Stimulated activated CD8-positive, alpha-beta memory T cell treated with anti-CD3 and anti-CD28 coated beads, Interleukin-2, amount 100 ng/mL, for 1 hour (primary cell): ENCODE measurements around the gene GMPR.

Source experiments
- DNase-seq, 2 donors: peaks; one replicate each; pipeline ENCODE4 v3.0.0-alpha.2; 2020; ENCODE audit warnings: low read depth in 2 of 2

GMPR gene

DNA sequence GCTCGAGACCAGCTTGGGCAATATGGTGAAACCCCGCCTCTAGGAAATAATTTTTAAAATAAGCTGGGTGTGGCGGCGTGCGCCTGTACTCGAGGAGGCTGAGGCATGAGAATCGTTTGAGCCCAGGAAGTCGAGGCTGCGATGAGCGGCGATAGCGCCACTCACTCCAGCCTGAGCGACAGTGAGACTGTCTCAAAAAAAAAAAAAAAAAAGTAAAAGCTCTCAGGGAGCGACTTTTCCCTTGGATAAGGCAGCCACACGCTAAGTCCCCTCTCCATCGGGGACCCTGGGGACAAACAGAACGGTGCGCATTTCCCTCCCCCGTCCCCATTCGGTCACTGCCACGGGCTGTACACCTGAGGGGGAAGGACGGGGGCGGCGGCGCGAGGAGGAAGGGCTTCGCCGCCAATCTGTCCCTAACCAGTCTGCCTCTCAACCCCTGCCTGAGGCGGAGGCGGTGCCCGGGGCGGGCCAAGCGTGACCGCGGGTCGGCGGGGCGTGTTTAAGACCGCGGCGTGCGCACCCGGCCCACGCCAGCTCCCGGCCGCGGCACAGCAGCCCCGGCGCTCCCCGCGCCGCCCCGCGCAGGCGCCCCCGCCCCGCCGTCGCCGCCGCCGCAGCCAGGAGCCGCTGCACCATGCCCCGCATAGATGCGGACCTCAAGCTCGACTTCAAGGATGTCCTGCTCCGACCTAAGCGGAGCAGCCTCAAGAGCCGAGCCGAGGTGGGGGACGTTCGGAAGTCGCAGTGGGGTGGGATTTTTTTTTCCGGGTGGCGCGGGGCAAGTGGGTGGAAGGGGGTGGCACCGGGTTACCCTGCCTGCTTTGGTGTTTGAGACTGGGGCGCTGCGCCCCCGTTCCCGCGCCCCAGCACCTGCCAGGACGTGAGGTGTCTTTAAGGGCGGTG is at the start of gene GMPR:
GMPR (plus strand) TSS at position 531 of the 906 bp plus-strand sequence; CDS start at position 638, 107 bp downstream.
- DNase-seq: peak; percentile 49 to 55

DNA sequence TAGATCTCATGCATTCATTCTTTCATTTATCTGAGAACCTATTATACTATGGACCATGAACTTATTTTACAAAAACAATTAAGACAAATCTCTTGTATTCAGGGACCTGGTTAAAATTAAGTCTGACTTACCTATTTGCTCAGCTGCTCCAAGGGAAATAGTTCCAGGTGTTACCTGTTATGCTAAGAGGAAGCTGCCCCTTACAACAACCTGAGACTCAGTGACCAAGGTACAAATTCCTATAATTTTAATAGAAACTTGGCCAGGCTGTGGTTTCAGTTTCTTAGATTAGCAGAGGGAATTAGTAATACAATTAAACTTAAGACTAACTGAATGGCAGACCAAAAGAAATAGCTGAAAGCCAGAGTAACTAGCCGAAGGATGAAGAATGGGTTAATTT is 48.2 kb upstream of the GMPR start:
- no peak for DNase-seq

DNA sequence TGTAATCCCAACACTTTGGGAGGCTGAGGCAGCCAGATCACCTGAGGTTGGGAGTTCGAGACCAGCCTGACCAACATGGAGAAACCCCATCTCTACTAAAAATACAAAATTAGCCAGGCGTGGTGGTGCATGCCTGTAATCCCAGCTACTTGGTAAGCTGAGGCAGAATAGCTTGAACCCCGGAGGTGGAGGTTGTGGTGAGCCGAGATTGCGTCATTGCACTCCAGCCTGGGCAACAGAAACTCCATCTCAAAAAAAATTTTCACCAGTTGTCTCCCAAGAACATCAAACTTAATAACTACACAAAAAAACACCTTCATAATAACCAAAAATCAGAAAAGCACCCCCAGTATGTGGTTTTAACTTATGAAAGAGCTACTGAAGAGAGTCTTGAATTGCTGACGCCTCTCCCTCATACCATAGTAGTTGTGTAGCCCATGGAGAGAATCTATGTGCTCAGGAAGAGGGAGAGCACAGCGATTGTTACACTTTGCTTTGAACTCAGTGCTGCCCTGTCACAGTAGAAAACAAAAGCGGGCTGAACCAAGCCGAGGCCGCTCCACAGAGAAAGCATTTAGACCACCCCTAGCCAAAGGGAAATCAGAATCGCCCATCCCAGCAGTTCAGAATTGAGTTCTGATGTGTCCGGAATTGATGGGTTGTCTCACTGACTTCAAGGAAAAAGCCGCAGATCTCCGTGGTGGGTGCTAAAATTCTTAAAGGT is 42.0 kb upstream of the GMPR start:
- no peak for DNase-seq

DNA sequence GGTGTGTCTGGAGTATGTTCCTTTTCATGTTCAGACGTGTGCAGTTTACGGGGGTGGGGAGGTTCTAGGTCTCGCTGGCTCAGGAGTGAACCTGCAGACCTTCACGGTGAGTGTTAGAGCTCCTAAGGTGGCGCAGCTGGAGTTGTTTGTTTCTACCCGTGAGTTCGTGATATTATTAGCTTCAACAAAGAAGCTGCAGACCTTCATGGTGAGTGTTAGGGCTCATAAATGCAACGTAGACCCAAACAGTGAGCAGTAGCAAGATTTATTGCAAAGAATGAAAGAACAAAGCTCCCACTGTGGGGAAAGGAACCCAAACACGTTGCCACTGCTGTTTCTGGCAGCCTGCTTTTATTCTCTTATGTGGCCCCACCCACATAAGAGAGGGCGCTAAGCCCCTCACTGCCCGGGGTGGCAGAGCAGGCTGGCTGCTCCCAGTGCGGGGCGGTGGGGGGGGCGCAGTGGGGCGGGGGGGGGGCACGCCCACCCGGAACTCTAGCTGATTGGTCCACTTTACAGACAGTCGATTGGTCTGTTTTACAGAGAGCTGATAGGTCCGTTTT is 41.3 kb upstream of the GMPR start:
- DNase-seq: no peak

DNA sequence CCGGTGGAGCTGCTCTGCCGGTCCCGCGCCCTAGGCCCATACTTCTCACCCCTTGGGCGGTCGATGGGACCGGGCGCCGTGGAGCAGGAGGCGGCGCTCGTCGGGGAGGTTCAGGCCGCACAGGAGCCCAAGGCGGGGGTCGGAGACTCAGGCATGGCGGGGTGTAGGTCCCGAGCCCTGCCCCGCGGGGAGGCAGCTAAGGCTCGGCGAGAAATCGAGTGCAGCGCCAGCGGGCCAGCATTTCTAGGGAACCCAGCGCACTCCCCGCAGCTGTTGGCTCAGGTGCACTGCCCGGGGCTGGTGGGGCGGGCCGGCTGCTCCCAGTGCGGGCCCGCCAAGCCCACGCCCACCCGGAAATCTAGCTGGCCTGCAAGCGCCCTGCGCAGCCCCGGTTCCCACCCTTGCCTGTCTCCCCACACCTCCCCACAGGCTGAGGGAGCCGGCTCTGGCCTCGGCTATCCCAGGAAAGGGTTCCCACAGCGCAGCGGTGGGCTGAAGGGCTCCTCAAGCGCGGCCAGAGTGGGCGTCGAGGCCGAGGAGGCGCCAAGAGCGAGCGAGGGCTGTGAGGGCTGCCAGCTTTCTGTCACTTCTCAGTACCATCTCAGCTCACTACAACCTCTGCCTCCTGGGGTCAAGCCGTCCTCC is 40.2 kb upstream of the GMPR start:
- no peak for DNase-seq

DNA sequence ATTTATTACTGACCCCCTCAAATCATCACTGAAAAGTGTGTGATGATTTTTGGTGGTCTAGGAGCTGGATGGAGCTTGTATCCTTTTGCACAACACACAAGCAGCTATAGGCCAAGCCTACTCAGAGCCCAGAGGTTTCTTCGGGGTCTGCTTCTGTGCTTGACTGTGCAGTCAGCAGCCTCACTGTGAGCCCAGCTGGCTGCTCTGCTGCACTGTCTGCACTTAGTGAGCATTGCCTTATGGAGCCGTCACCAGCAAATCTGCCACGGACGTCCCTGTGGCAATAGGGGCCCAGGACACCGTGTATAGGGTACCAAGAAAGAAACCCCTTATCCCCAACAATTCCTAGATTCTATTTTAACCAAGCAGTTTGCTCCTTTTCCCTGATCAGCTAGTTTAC is 38.6 kb upstream of the GMPR start:
- no peak for DNase-seq

DNA sequence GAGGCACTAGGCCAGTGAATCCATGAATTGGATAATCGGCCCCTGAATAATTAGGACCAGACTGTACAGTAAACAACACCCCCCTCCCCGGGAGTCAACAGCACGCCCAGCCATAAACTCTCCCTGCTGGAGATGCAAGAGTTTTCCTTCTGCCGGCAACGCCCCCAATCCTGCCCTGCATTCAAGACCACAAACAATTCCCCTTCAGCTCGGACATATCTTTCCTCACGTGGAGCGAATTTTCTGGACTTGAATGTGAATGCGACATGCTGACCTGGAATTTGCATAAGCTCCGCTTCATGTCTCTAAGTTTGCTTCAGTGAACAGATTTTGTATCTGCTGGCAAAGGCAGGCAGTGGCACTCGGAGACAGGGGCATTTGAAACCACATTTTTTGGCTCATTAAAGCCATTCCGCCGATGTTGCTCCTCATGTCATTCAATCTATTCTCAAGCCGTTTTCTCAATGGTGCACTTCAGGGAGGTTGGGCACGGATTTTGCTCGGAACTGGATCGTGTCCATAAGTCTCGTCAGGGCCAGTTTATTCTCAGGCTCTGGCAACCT is 38.0 kb upstream of the GMPR start:
- no peak for DNase-seq

DNA sequence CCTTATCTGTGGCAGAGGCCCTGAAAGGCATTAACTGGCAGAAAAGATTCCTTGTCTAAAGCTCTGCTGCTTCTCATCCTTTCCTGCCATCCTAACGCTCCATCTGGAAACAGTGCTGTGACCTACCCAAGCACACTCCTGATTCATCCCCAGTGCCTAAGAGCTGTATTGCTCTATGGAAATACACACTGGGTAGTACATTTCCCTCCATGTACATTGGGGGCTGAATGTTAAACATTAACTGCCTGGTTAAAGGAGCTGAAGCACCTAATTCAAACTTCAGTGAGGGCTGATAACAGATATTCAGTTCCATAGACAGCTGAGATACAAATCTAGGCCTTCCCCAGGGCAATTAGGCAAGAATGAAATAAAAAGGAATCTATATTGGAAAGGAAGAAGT is 36.7 kb upstream of the GMPR start:
- DNase-seq: no peak

DNA sequence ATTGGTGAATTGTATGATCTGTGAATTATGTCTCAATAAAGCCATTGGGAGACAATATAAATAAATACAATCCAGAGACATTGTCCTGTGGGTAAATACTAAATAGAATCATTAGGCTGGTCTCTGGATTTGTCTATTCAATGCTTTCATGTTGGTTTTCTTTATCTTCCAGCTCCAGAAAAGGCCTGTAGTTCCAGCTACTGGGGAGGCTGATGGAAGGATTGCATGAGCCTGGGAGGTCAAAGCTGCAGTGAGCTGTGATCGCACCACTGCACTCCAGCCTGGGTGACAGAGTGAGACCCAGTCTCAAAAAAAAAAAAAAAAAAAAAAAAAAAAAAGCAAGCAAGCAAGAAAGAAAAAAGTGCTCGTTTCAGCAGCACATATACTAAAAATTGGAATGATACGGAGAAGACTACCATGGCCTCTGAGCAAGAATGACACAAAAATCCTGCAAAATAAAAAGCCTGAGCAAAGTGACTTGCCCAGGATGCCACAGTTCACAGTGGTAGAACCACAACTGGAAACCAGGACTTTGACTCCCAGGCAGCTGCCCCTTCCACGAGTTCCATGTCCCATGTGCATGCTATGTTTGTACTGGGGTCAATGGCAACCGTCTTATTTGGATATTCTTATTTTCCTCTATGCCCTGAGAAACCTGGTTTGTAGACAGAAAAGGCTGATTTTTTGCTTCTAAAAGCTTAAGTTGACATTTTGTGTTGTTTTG is 33.6 kb upstream of the GMPR start:
- DNase-seq: no peak

DNA sequence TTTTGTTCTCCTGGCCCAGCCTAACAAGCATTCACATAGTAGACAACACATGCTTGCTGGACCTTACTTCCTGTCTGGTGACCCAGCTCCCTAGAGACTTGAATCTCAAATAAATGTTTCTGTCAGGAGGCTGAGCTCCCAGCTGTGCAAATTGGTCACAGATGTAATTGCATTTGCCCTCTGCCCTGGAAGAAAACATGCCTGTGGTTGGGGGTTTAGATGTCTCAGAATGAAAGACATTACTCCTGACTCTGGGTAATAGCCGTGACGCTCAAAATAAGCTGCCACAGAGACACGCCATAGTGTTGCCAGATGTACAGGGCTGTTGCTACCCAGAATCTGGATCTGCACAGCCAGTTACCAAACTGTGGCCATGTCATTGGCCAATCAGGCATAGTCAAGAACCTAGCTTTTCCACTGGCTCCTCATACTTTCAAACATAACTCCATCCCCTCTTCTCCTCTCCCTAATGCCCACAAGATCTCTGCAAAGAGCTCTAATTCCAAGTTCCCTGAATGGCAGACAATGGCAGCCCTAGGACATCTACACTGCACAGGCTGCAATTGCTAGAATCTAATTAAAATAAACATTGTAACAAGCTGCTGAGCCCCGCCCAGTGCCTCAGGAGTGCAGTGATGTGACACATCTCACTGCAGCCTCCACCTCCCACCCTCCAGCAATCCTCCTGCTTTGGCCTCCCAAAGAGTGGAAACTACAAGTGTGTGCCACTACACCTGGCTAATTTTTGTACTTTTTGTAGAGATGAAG is 32.8 kb upstream of the GMPR start:
- no peak for DNase-seq

DNA sequence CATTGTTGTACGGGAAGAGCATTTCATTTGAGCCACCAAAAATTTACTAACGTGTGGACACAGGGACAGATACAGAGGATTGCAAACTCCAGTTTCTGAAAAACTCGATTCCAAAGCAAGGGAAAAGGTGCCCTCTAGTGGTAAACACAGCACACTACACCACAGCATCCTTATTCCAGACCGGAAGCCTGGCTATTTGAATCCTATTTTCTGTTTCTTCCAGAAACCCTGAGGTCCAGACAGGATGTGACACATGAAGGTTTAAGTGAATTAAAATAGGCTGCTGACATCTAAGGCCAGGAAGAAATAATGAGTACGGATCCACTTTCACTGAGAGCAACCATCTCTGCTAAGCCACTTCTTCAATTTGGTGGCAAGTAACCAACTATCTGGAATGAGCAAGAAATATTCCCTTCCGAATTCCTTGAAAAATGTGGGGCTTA is 31.8 kb upstream of the GMPR start:
- DNase-seq: no peak

DNA sequence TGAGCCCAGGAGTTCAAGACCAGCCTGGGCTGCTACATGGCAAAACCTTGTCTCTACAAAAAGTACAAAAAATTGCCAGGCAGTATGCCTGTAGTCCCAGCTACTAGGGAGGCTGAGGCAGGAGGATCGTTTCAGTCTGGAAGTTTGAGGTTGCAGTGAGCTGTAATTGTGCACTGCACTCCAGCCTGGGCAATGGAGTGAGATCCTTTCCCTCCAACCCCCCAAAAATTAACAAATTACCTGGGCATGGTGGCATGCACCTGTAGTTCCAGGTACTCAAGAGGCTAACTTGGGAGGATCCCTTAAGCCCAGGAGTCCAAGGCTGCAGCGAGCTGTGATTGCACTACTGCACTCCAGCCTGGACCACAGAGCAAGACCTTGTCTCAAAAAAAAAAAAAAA is 29.4 kb upstream of the GMPR start:
- DNase-seq: no peak

DNA sequence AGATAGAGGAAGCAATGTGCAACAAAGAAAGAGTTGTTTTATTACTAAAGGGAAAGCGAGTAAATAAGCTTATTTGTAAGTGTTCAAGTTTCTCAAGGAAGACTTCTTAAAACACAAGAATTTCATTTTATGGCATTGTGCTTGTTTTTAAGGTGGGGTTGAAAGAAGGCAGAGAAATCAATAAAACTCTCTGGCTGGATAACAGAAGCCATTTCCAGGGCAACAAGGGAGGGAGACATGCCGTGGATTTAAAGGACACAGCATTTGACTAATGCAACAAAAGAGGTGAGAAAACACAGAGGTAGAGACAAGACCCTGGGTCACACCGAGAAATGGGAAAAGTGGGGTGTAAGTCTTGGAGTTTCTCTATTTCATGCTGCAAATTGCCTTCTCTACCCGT is 28.8 kb upstream of the GMPR start:
- DNase-seq: no peak

DNA sequence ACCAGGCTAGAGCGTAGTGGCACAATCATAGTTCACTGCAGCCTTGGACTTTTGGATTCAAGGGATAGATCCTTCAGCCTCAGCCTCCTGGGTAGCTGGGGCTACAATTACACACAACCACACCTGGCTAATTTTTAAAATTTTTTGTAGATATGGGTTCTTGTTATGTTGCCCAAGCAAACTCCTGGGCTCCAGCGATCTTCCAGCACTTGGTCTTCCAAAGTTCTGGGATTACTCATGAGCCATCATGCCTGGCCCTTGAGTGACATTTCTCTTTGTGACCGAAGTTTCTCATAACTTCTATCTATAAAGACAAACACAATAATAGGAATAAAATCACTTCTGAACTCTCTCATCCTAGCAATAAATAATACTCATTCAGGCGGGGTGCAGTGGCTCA is 26.1 kb upstream of the GMPR start:
- no peak for DNase-seq

DNA sequence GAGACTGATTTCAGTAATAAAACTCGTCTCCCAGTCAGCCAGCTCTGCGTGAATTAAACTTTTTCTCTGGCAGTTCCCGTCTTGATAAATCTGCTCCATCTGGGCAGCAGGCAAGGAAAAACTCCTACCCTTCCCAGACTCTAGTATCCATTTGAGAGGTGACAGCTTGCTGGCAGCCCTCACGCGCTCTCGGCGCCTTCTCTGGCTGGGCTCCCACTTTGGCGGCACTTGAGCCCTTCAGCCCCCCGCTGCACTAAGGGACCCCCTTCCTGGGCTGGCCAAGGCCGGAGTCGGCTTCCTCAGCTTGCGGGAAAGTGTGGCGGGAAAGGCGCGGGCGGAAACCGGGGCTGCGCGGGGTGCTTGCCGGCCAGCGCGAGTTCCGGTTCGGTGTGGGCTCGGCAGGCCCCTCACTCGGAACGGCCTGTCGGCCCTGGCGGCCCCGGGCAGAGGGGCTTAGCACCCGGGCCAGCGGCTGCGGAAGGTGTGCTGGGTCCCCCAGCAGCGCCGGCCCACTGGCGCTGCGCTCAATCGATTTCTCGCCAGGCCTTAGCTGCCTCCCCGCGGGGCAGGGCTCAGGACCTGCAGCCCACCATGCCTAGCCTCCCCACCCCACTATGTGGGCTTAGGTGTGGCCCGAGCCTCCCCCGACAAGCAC is 21.8 kb upstream of the GMPR start:
- no peak for DNase-seq

DNA sequence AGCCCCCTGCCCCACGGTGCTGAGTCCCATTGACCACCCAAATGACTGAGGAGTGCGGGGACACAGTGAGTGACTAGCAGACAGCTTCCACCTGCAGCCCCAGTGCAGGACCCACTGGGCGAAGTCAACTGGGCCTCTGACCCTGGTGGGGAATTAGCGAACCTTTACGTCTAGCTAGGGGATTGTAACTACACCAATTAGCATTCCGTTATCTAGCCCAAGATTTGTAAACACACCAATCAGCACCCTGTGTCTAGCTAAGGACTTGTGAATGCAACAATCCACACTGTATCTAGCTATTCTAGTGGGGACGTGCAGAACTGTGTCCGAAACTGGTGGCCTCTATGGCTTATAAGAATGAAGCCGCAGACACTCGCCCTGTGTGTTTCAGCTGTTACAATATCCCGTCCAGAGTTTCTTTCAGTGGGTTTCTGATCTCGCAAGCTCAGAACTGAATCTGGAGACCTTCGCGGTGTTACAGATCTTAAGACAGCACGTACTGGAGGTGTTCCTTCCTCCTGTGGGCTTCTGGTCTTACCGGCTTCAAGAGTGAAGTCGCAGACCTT is 21.1 kb upstream of the GMPR start:
- no peak for DNase-seq

DNA sequence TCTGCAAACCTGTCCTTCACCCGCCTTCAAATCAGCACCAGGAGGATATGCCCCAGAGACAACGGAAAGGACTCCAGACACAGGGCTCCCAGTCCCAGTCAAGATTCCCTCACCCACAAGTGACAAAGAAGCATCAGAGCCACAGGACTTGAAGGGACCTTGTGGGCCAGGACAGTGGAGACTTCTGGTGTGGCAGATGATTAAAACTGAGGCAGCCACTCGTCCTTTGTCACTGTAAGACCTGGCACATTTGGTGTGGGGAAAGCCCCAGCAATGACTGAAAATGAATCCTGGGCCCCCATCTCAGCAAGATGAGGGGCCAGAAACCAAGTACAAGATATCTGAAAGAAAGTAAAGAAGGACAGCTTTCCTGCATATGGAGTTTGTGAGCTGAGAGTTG is 15.6 kb upstream of the GMPR start:
- no peak for DNase-seq

DNA sequence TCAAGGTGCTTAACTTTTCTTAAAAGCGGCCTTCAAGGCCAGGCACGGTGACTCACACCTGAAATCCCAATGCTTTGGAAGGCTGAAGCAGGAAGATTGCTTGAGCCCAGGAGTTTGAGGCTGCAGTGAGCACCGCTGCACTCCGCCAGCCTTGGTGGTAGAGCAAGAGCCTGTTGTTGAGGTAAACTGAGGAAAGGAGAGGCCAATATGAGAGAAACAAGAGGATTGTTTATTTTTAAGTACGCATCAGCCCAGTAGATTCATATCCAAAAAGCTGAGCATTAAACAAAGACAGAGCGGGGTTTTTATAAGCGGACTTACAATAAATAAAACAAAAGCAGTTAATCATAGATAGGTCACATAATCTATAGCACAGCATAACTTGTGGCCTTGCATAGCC is 15.0 kb upstream of the GMPR start:
- no peak for DNase-seq

DNA sequence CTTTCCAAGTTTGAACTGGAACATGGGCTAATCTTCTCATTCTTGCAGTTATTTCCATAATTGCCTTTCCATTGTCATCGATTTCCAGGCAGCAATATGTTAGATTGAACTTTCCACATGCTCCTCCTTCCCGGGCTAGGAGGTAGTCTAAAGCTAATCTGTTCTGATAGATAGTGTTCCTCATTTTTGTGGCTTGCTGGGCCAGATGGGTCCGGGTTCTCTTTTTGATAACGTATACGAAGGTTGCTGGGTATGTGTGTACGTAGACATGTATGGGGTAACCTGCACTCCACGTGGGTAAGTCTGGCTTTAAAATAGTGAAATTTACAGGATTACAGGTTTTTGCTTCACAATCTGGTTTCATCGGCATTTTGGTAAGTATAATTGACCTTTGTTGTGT is 14.0 kb upstream of the GMPR start:
- DNase-seq: no peak
